NT2/D1 (cell line): ENCODE data around the gene CSNK2A3.
"Not testable (repeated sequence)": the region's sequence is repeated elsewhere in the genome, so short reads cannot be mapped to it uniquely, and the experiment has no call there.

Experiments used
- DNase-seq: peaks from one replicate; pipeline ENCODE4 v3.0.0-alpha.2; 2011; ENCODE audit warnings: low read depth, low spot score
- H3K27me3 ChIP-seq: 2 replicates; pipeline ENCODE4 v1.6.0; 2011; ENCODE audit warnings: mild to moderate bottlenecking; ENCODE audit not compliant: insufficient read length, insufficient read depth
- H3K36me3 ChIP-seq: 2 replicates; pipeline ENCODE4 v1.6.1; 2011; ENCODE audit warnings: mild to moderate bottlenecking, low read length, mixed read lengths; ENCODE audit not compliant: insufficient read depth, insufficient read length
- H3K4me1 ChIP-seq: 2 replicates; pipeline ENCODE4 v1.5.1; 2011; ENCODE audit not compliant: insufficient read depth, insufficient read length
- H3K4me3 ChIP-seq: 2 replicates; pipeline ENCODE4 v1.5.1; 2011; ENCODE audit warnings: low read depth; ENCODE audit not compliant: insufficient read length
- H3K9ac ChIP-seq: 2 replicates; pipeline ENCODE4 v1.6.0; 2011; ENCODE audit warnings: low read depth; ENCODE audit not compliant: insufficient read length
- H3K9me3 ChIP-seq: 2 replicates; pipeline ENCODE4 v1.5.1; 2011; ENCODE audit warnings: mild to moderate bottlenecking, low read length; ENCODE audit not compliant: insufficient read depth
- SUZ12 ChIP-seq: IDR thresholded peaks from 2 replicates; pipeline ENCODE4 v1.6.1; 2011; ENCODE audit not compliant: insufficient read length, insufficient read depth; ENCODE audit errors: extremely low read depth
- YY1 ChIP-seq: IDR thresholded peaks from 2 replicates; pipeline ENCODE4 v1.6.1; 2011; ENCODE audit not compliant: insufficient read length, insufficient read depth
- ZNF274 ChIP-seq: IDR thresholded peaks from 2 replicates; pipeline ENCODE4 v1.6.1; 2011; ENCODE audit warnings: mild to moderate bottlenecking, low read depth, low read length

The CSNK2A3 gene

GRCh38 chr11:11363674-11364073 is 10.6 kb upstream of the CSNK2A3 start:
- H3K4me3 ChIP-seq = no peak overlapping the region
- H3K27me3 ChIP-seq = no peaks in the 10 kb centered on the region
- H3K36me3 ChIP-seq = no peaks in the 10 kb centered on the region
- no peak for DNase-seq
- H3K9me3 ChIP-seq = no peaks in the 10 kb centered on the region
- H3K9ac ChIP-seq = no peak overlapping the region
- H3K4me1 ChIP-seq = no peaks in the 10 kb centered on the region
- TF ChIP-seq ZNF274 = no peak

DNA sequence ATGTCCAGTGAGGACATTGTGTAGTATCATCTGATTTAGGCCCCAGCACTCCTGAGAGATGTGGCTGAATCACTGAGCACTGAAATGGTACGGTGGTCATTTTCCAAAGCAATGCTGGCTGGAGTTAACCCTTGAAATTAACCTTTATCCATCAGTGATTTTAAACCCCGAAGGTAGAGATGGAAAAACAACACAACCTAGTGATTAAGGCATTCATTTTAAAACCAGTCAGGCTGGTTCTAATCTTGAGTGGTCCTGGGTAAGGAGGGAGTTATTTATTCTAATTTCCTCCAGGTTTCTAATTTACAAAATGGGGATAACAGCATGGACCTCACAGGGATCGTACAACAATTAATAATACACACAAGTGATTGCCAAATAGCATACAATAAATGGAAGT is 6.6 kb upstream of the CSNK2A3 start:
- no peak for TF ChIP-seq SUZ12
- H3K9ac ChIP-seq = no peak overlapping the region
- no peaks in the 10 kb centered on the region for H3K9me3 ChIP-seq
- no peak for DNase-seq
- no peak overlapping the region for H3K4me3 ChIP-seq
- H3K4me1 ChIP-seq = no peaks in the 10 kb centered on the region
- H3K27me3 ChIP-seq = no peaks in the 10 kb centered on the region
- H3K36me3 ChIP-seq = no peaks in the 10 kb centered on the region

DNA sequence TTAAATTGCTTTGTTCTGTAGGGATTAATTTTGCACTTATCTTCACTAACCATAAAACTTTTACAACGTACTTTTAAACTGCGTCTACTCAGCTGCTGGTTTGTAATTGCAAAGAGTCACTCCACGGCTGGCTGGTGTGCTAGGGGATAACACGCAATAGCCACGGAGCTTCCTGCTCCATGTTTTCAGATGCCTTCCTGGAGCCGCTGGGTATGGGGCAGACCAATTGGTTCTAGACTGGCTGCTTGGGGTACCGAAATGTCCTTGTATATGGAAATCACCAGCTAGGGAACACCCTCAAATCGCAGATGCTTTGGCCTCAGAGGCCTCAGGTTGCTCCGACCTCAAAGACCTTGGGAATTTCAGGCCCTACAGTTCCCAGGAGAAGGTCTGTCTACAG is 3.8 kb upstream of the CSNK2A3 start:
- TF ChIP-seq YY1 = no peak
- no peak for TF ChIP-seq SUZ12
- TF ChIP-seq ZNF274 = no peak
- no peaks in the 10 kb centered on the region for H3K9me3 ChIP-seq
- H3K36me3 ChIP-seq = no peaks in the 10 kb centered on the region
- no peak for DNase-seq
- H3K9ac ChIP-seq = no peak overlapping the region
- no peaks in the 10 kb centered on the region for H3K27me3 ChIP-seq
- no peak overlapping the region for H3K4me3 ChIP-seq
- H3K4me1 ChIP-seq = no peaks in the 10 kb centered on the region

GRCh38 chr11:11351851-11352250 is 1.2 kb downstream of the CSNK2A3 start:
- H3K4me1 ChIP-seq, H3K27me3 ChIP-seq, DNase-seq, H3K9me3 ChIP-seq, H3K4me3 ChIP-seq, H3K36me3 ChIP-seq, H3K9ac ChIP-seq: not testable (repeated sequence)

DNA sequence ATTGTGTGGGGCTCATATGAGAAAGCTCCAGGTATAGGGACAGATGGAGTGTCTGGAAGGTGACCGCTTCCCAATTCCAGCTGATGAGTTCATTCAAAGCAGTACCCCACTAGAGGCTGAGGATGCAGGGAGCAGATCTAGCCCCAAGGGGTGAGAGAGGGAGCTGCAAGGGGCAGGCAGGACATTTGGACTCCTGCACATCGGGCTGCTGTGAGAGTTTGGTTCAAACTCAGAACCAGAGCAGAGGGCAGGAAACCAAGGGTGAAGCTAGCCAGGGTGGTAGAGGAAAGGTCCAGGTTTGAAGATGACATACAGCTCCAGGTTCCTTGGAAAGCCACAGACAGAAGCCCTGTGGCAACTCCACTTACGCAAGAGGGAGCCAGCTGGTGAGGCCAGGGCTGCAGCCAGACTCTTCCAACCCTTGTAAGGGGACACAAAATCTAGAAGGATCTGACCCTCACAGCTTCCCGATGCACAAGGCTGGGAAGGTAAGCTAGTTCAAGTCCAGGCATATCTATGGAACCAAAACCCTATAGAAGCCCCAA is 1.9 kb downstream of the CSNK2A3 start:
- H3K27me3 ChIP-seq = no peaks in the 10 kb centered on the region

GRCh38 chr11:11349870-11350337 is 3.1 kb downstream of the CSNK2A3 start:
- Histone ChIP-seq H3K4me3 (no peak overlapping the region), H3K9ac (no peak overlapping the region), H3K27me3 (no peaks in the 10 kb centered on the region), H3K36me3 (no peaks in the 10 kb centered on the region), H3K9me3 (no peaks in the 10 kb centered on the region), H3K4me1 (peaks cover 2% of the 10 kb centered on the region)
- no peak for DNase-seq
- no peak for TF ChIP-seq YY1
- TF ChIP-seq ZNF274 = no peak
- TF ChIP-seq SUZ12 = no peak

More for the DNA sequence above, 1.9 kb downstream of the CSNK2A3 start:
- Histone ChIP-seq H3K36me3 (no peaks in the 10 kb centered on the region), H3K4me3 (no peak overlapping the region), H3K9me3 (no peaks in the 10 kb centered on the region), H3K4me1 (peaks cover 2% of the 10 kb centered on the region), H3K9ac (no peak overlapping the region)
- DNase-seq = no peak
- TF ChIP-seq SUZ12 = no peak
- TF ChIP-seq YY1 = no peak
- TF ChIP-seq ZNF274 = no peak

GRCh38 chr11:11349106-11349825 is 3.8 kb downstream of the CSNK2A3 start:
- Histone ChIP-seq H3K9ac (no peak overlapping the region), H3K27me3 (no peaks in the 10 kb centered on the region), H3K4me3 (no peak overlapping the region), H3K9me3 (no peaks in the 10 kb centered on the region), H3K4me1 (peaks cover 2% of the 10 kb centered on the region), H3K36me3 (no peaks in the 10 kb centered on the region)
- DNase-seq = no peak
- TF ChIP-seq ZNF274 = no peak

DNA sequence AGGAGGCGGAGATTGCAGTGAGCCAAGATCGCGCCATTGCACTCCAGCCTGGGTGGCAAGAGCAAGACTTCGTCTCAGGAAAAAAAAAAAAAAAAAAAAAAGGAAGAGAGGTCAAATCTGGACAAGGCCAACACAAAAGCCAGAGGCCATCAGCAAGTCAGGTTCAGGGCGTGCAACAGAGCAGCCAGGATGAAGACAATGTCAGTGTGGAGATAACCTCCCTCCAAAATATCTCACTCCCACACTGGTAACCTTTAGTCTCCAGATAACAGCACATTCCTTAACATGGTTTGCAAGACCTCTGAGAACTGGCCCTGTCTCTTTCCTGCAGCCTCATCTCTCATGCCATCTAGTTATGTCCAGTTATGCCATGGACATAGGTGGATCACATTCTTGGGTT is 4.7 kb downstream of the CSNK2A3 start:
- H3K4me1 ChIP-seq = peaks cover 2% of the 10 kb centered on the region
- DNase-seq = no peak
- H3K36me3 ChIP-seq = no peaks in the 10 kb centered on the region
- no peak overlapping the region for H3K4me3 ChIP-seq
- H3K27me3 ChIP-seq = no peaks in the 10 kb centered on the region
- TF ChIP-seq SUZ12 (no peak), YY1 (no peak), ZNF274 (no peak)
- no peak overlapping the region for H3K9ac ChIP-seq
- H3K9me3 ChIP-seq = no peaks in the 10 kb centered on the region
